Vagina (tissue), 2 donors: ENCODE results near the gene KNSTRN.

Experiments
- POLR2A ChIP-seq, 2 donors: fragments of 450-650 bp; IDR thresholded peaks; one replicate each; pipeline ENCODE4 v1.6.1; 2017; ENCODE audit warnings: antibody characterized with exemption in 2 of 2, mild to moderate bottlenecking in 2 of 2, moderate library complexity in 2 of 2
- POLR2AphosphoS5 ChIP-seq, 2 donors: sonication (generic); formaldehyde crosslinking; IDR thresholded peaks; one replicate each; pipeline ENCODE4 v1.9.0; 2017; ENCODE audit warnings: antibody characterized with exemption in 2 of 2, mild to moderate bottlenecking in 2 of 2, low read depth in 1 of 2; ENCODE audit not compliant: insufficient read depth in 1 of 2
- TF ChIP-seq, protein P1 (sequence below), 3 experiments: fragments of 450-650 bp in 2 of 3; fragments of 200-600 bp in 1 of 3; sonication (generic) in 1 of 3; IDR thresholded peaks; one replicate each; pipeline ENCODE4 v1.5.1; 2017 to 2019; ENCODE audit warnings: antibody characterized with exemption in 3 of 3, mild to moderate bottlenecking in 2 of 3, moderate library complexity in 2 of 3

DNA sequence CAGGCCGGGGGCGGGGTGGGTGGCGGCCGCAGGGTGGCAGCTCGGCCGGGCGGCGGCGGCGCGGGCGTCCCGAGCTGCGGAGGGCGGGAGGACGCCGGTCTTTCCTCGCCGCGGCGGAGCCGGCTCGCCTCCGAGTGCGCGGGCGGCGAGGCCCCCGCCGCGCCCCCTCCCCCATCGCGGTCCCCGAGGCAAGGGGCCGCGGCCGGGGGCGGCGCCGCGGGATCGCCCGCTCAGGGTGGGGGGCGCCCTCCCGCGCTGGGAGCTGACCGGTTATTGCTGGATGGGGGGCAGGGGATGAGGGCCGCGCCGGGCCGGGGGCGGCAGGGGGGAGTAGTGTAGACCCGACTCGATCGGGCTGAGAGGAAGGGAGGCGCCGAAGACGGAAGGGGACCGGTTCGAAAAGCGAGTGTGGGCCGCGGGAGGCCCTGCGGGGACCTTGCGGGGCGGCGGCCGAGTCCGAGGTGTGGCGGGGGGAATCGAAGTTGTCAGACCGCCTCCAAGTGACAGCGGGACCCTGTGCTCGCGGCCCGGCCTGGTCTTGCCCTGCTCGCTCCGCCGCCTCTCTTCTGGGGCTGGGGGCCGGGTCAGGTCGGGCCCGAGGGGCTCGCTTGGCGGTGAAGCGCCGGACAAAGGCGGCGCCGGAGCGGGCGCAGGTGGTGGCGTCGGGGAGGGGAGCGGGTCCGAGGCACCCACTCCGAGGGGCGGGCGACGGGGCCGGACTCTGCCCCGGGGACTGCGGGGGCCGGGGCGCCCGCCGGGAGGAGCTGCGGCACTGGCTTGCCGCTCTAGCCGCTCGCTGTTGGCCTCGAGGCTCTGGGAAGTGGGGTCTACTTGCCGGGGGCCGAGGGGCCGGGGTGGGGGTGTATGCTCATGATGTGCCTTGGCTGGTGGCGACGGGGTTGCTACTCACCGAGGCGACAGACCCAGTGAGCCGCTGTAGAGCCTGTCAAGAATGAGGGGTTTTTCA, 59.3 kb downstream of the KNSTRN start:
- TF ChIP-seq POLR2AphosphoS5 (IDR thresholded peaks at IDR 0.05; ENCODE audit: insufficient read depth in 1 of 2, low read depth in 1 of 2) (no peak), POLR2A (IDR thresholded peaks at IDR 0.05) (no peak)
- TF ChIP-seq, protein P1, sequence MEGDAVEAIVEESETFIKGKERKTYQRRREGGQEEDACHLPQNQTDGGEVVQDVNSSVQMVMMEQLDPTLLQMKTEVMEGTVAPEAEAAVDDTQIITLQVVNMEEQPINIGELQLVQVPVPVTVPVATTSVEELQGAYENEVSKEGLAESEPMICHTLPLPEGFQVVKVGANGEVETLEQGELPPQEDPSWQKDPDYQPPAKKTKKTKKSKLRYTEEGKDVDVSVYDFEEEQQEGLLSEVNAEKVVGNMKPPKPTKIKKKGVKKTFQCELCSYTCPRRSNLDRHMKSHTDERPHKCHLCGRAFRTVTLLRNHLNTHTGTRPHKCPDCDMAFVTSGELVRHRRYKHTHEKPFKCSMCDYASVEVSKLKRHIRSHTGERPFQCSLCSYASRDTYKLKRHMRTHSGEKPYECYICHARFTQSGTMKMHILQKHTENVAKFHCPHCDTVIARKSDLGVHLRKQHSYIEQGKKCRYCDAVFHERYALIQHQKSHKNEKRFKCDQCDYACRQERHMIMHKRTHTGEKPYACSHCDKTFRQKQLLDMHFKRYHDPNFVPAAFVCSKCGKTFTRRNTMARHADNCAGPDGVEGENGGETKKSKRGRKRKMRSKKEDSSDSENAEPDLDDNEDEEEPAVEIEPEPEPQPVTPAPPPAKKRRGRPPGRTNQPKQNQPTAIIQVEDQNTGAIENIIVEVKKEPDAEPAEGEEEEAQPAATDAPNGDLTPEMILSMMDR (IDR thresholded peaks at IDR 0.05): no peak
